H9 (cell line): ENCODE measurements around the gene RNLS. TPM values are rescaled to one million over a fixed set of nuclear protein-coding genes. Genes with fewer than 3 reads are reported as not detected.

Experiments
- DNase-seq: peaks from one replicate; pipeline ENCODE4 v3.0.0-alpha.2; 2017
- H2AFZ ChIP-seq: one replicate; pipeline ENCODE4 v1.6.1; 2013; ENCODE audit warnings: mild to moderate bottlenecking, low read length, control low read depth, moderate library complexity
- H2AK5ac ChIP-seq: 2 replicates; pipeline ENCODE4 v1.6.1; 2013; ENCODE audit warnings: low read length, control low read depth, mixed read lengths; ENCODE audit not compliant: insufficient read length
- H2BK120ac ChIP-seq: one replicate; pipeline ENCODE4 v1.6.1; 2013; ENCODE audit warnings: low read depth, mild to moderate bottlenecking, low read length, control low read depth, inconsistent platforms; ENCODE audit not compliant: poor library complexity, severe bottlenecking
- H2BK12ac ChIP-seq: 2 replicates; pipeline ENCODE4 v1.6.1; 2013; ENCODE audit warnings: low read length, control low read depth, mixed read lengths, low read depth; ENCODE audit not compliant: insufficient read length
- H2BK15ac ChIP-seq: 2 replicates; pipeline ENCODE4 v1.6.1; 2013; ENCODE audit warnings: low read depth, low read length, control low read depth
- H2BK20ac ChIP-seq: one replicate; pipeline ENCODE4 v1.6.1; 2013; ENCODE audit warnings: low read depth, mild to moderate bottlenecking, low read length, control low read depth, inconsistent platforms; ENCODE audit not compliant: poor library complexity, severe bottlenecking
- H2BK5ac ChIP-seq: 2 replicates; pipeline ENCODE4 v1.6.1; 2013; ENCODE audit warnings: low read length, control low read depth, mixed read lengths; ENCODE audit not compliant: insufficient read length
- H3K14ac ChIP-seq: 2 replicates; pipeline ENCODE4 v1.6.1; 2013; ENCODE audit warnings: low read length, control low read depth; ENCODE audit not compliant: insufficient read depth
- H3K18ac ChIP-seq: 2 replicates; pipeline ENCODE4 v1.6.1; 2013; ENCODE audit warnings: low read depth, mild to moderate bottlenecking, mixed read lengths, low read length, control low read depth; ENCODE audit not compliant: insufficient read length
- H3K23ac ChIP-seq: 2 replicates; pipeline ENCODE4 v1.6.1; 2013; ENCODE audit warnings: low read length, control low read depth, mixed read lengths, low read depth; ENCODE audit not compliant: insufficient read length
- H3K23me2 ChIP-seq: 2 replicates; pipeline ENCODE4 v1.6.1; 2013; ENCODE audit warnings: low read depth, mild to moderate bottlenecking, mixed read lengths, low read length, control low read depth; ENCODE audit not compliant: insufficient read length, poor library complexity, severe bottlenecking
- H3K27ac ChIP-seq: 2 replicates; pipeline ENCODE4 v1.5.1; 2013; ENCODE audit warnings: low read length, control low read depth, mixed read lengths, low read depth; ENCODE audit not compliant: insufficient read length
- H3K27me3 ChIP-seq: 2 replicates; pipeline ENCODE4 v1.6.1; 2013; ENCODE audit warnings: low read length, control low read depth, inconsistent platforms; ENCODE audit not compliant: insufficient read depth
- H3K4ac ChIP-seq: 2 replicates; pipeline ENCODE4 v1.6.1; 2013; ENCODE audit warnings: low read depth, mild to moderate bottlenecking, control low read depth, inconsistent platforms, low read length, moderate library complexity
- H3K4me1 ChIP-seq: 2 replicates; pipeline ENCODE4 v1.6.1; 2013; ENCODE audit warnings: low read length, control low read depth, inconsistent platforms; ENCODE audit not compliant: insufficient read depth
- H3K4me2 ChIP-seq: 2 replicates; pipeline ENCODE4 v1.6.1; 2013; ENCODE audit warnings: low read length, control low read depth, mixed read lengths; ENCODE audit not compliant: insufficient read length, insufficient read depth
- H3K56ac ChIP-seq: 2 replicates; pipeline ENCODE4 v1.6.1; 2013; ENCODE audit warnings: low read depth, mild to moderate bottlenecking, mixed read lengths, low read length, control low read depth; ENCODE audit not compliant: insufficient read length
- H3K79me1 ChIP-seq: 2 replicates; pipeline ENCODE4 v1.6.1; 2013; ENCODE audit warnings: low read depth, mild to moderate bottlenecking, moderate library complexity, low read length, control low read depth, inconsistent platforms; ENCODE audit not compliant: insufficient read depth, poor library complexity, severe bottlenecking
- H3K79me2 ChIP-seq: 2 replicates; pipeline ENCODE4 v1.6.1; 2013; ENCODE audit warnings: low read length, control low read depth, inconsistent platforms; ENCODE audit not compliant: insufficient read depth
- H3K9ac ChIP-seq: 2 replicates; pipeline ENCODE4 v1.6.1; 2013; ENCODE audit warnings: low read length, control low read depth, mixed read lengths; ENCODE audit not compliant: insufficient read length; ENCODE audit errors: extremely low read depth
- H3K9me3 ChIP-seq: one replicate; pipeline ENCODE4 v1.6.1; 2013; ENCODE audit warnings: low read depth, low read length, inconsistent platforms; ENCODE audit not compliant: control insufficient read depth
- H3T11ph ChIP-seq: one replicate; pipeline ENCODE4 v1.6.1; 2013; ENCODE audit warnings: mild to moderate bottlenecking, low read length, control low read depth, inconsistent platforms
- H4K20me1 ChIP-seq: one replicate; pipeline ENCODE4 v1.6.1; 2013; ENCODE audit not compliant: control insufficient read depth, insufficient read length, insufficient read depth
- H4K5ac ChIP-seq: 2 replicates; pipeline ENCODE4 v1.6.1; 2013; ENCODE audit warnings: low read depth, mild to moderate bottlenecking, mixed read lengths, low read length, control low read depth; ENCODE audit not compliant: insufficient read length
- H4K8ac ChIP-seq: replicated peaks from 2 replicates; pipeline ENCODE4 v1.6.1; 2013; ENCODE audit warnings: low read length, control low read depth, mixed read lengths, low read depth; ENCODE audit not compliant: insufficient read length
- H4K91ac ChIP-seq: 2 replicates; pipeline ENCODE4 v1.6.1; 2013; ENCODE audit warnings: low read depth, mild to moderate bottlenecking, moderate library complexity, mixed read lengths, low read length, control low read depth; ENCODE audit not compliant: insufficient read length
- H3K27ac Mint-ChIP-seq, 3 experiments: 2 replicates in 2 of 3; 3 replicates in 1 of 3; pipeline ENCODE4 v1.8.0; 2020 to 2021; ENCODE audit warnings: mixed read lengths in 3 of 3, mild to moderate bottlenecking in 1 of 3, moderate library complexity in 1 of 3
- H3K27me3 Mint-ChIP-seq: 2 replicates; pipeline ENCODE4 v1.8.0; 2021; ENCODE audit warnings: low read depth, mild to moderate bottlenecking, moderate library complexity, mixed read lengths
- H3K36me3 Mint-ChIP-seq, 3 experiments: 2 replicates in 2 of 3; 3 replicates in 1 of 3; pipeline ENCODE4 v1.8.0; 2020 to 2021; ENCODE audit warnings: low read depth in 3 of 3, mixed read lengths in 3 of 3; ENCODE audit not compliant: insufficient read depth in 1 of 3
- H3K4me1 Mint-ChIP-seq, 2 experiments: 2 replicates each; pipeline ENCODE4 v1.8.0; 2020; ENCODE audit warnings: mixed read lengths in 2 of 2
- H3K4me3 Mint-ChIP-seq, 2 experiments: 2 replicates in 1 of 2; 3 replicates in 1 of 2; pipeline ENCODE4 v1.8.0; 2020 to 2021; ENCODE audit warnings: mild to moderate bottlenecking in 2 of 2, mixed read lengths in 2 of 2, moderate library complexity in 1 of 2
- H3K9me3 Mint-ChIP-seq, 2 experiments: 2 replicates in 1 of 2; 3 replicates in 1 of 2; pipeline ENCODE4 v1.8.0; 2020; ENCODE audit warnings: mild to moderate bottlenecking in 2 of 2, mixed read lengths in 2 of 2, moderate library complexity in 1 of 2
- CTCF ChIP-seq: fragments of 200-600 bp; sonication (generic); conservative IDR thresholded peaks from 3 replicates; pipeline ENCODE4 v1.8.0; 2021; ENCODE audit warnings: antibody characterized with exemption, mild to moderate bottlenecking
- WGBS: extraction: QIAGEN DNeasy Blood & Tissue Kit; methylation state at CpG from one replicate; pipeline ENCODE4 v1.1.7; 2013; ENCODE audit warnings: missing lambda C conversion rate, low lambda C conversion rate, mixed read lengths; ENCODE audit not compliant: insufficient read length; ENCODE audit errors: extremely low coverage; 5-methylcytosine and 5-hydroxymethylcytosine counted together
- total RNA-seq: library from RNA; stranded (reverse); gene quantifications from 2 replicates; pipeline ENCODE4 v1.2.1, GENCODE V29; 2021

Gene RNLS
- total RNA-seq, 1 experiment from 2014 or later = 7.5 TPM

DNA sequence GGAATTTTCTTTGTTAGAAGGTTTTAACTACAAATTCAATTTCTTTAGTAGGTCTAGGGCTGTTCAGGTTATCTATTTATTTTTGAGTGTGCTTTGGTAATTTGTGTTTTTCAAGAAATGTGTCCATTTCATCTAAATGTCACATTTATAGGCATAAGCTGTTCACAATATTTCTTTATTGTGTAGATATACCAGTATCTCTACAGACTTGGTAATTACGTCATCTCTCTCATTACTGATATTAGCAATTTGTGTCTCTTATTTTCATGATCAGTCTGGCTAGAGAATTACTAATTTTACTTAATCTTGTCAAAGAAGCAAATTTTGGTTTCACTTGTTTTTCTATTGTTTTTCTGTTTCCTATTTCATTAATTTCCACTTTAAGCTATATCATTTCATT, 152.0 kb downstream of the RNLS start:
- no peak for DNase-seq
- H3K18ac ChIP-seq = no peak overlapping the region
- no peak overlapping the region for H3K56ac ChIP-seq
- TF ChIP-seq CTCF = no peak
- no peak overlapping the region for H3K23ac ChIP-seq
- no peak overlapping the region for H4K91ac ChIP-seq
- no peaks in the 10 kb centered on the region for H4K20me1 ChIP-seq
- no peak overlapping the region for H2BK20ac ChIP-seq
- Mint-ChIP-seq H3K9me3 (no peaks in the 10 kb centered on the region), H3K36me3 (no peaks in the 10 kb centered on the region), H3K4me3 (no peak overlapping the region), H3K4me1 (no peaks in the 10 kb centered on the region), H3K27ac (no peak overlapping the region), H3K27me3 (no peaks in the 10 kb centered on the region)
- no peaks in the 10 kb centered on the region for H3K23me2 ChIP-seq
- H3K27me3 ChIP-seq = no peaks in the 10 kb centered on the region
- H3T11ph ChIP-seq = no peak overlapping the region
- no peak overlapping the region for H2BK5ac ChIP-seq
- no peaks in the 10 kb centered on the region for H3K9me3 ChIP-seq
- H3K9ac ChIP-seq = no peak overlapping the region
- H2BK12ac ChIP-seq = no peak overlapping the region
- H3K79me1 ChIP-seq = no peaks in the 10 kb centered on the region
- H4K5ac ChIP-seq = no peak overlapping the region
- H3K79me2 ChIP-seq = no peaks in the 10 kb centered on the region
- no peak overlapping the region for H3K4ac ChIP-seq
- no peak overlapping the region for H3K14ac ChIP-seq
- H3K27ac ChIP-seq = no peak overlapping the region
- no peak overlapping the region for H3K4me2 ChIP-seq
- no CpG with 5 or more reads among the region's 1 CpG for WGBS
- no peak overlapping the region for H4K8ac ChIP-seq
- H3K4me1 ChIP-seq = no peaks in the 10 kb centered on the region
- no peak overlapping the region for H2AFZ ChIP-seq
- H2BK15ac ChIP-seq = no peak overlapping the region
- no peak overlapping the region for H2AK5ac ChIP-seq
- no peak overlapping the region for H2BK120ac ChIP-seq
